Activated naive CD8-positive, alpha-beta T cell (primary cell): ENCODE measurements around the gene S1PR4.
A peak's percentile ranks its signal among the peaks of the same experiment; 100 is the strongest.

Experiments used
- H3K27ac Mint-ChIP-seq: one replicate; pipeline ENCODE4 v1.8.0; 2021; ENCODE audit warnings: mixed read lengths
- H3K27me3 Mint-ChIP-seq: one replicate; pipeline ENCODE4 v1.8.0; 2021; ENCODE audit warnings: mixed read lengths
- H3K36me3 Mint-ChIP-seq: one replicate; pipeline ENCODE4 v1.8.0; 2021; ENCODE audit warnings: mixed read lengths
- H3K4me1 Mint-ChIP-seq: one replicate; pipeline ENCODE4 v1.8.0; 2021; ENCODE audit warnings: low read depth, mixed read lengths
- H3K4me3 Mint-ChIP-seq: one replicate; pipeline ENCODE4 v1.8.0; 2021; ENCODE audit warnings: mild to moderate bottlenecking, mixed read lengths
- H3K9me3 Mint-ChIP-seq: one replicate; pipeline ENCODE4 v1.8.0; 2021; ENCODE audit warnings: low read depth, mixed read lengths

S1PR4 gene

DNA sequence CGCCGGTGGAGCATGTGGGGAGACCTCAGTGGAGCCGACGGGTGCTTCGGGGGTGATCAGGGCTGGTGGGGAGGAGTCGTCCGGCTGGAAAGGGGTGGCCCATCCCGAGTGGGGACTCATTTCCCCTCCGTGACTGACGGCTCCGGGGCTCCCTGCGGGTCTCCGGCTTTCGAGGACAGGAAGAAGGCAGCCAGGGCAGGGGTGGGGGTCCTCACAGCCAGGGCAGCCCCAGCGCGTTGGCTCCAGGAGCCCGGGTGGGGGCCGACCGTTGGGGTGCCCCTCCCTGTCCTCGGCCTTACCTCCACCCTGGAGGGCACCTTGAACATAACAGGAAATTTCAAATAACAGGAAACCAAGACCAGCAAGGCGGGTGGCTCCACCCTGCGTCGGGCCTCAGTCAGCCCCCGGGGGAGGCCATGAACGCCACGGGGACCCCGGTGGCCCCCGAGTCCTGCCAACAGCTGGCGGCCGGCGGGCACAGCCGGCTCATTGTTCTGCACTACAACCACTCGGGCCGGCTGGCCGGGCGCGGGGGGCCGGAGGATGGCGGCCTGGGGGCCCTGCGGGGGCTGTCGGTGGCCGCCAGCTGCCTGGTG, at the start of gene S1PR4:
S1PR4 (plus strand) TSS at position 393 of the 596 bp plus-strand sequence; CDS start at position 417, 24 bp downstream.
- peak within 1 kb of the TSS; percentile 94 for H3K27ac Mint-ChIP-seq
- H3K4me1 Mint-ChIP-seq: peaks cover 33% of the 10 kb centered on the region
- H3K27me3 Mint-ChIP-seq: no peaks in the 10 kb centered on the region
- no peaks in the 10 kb centered on the region for H3K36me3 Mint-ChIP-seq
- H3K9me3 Mint-ChIP-seq: no peaks in the 10 kb centered on the region
- H3K4me3 Mint-ChIP-seq: peak within 1 kb of the TSS; percentile 97

DNA sequence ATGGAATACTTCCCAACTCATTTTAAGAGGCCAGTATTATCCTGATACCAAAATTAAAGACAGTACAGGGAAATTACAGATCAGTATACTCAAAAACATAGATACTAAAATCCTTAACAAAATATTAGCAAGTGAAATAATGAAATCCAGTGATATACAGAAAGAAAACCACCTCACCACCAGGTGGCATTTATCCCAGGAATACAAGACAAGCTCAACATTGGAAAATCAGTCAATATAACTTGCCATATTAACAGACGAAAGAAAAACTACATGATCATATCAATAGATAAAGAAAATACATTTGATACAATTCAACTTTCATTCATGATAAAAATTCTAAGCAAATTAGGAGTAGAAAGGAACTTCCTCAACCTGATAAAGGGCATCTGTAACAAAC, 49.5 kb upstream of the S1PR4 start:
- H3K4me1 Mint-ChIP-seq: peaks cover 17% of the 10 kb centered on the region
- no peaks in the 10 kb centered on the region for H3K27me3 Mint-ChIP-seq
- no peaks in the 10 kb centered on the region for H3K36me3 Mint-ChIP-seq
- H3K4me3 Mint-ChIP-seq: no peak overlapping the region
- no peaks in the 10 kb centered on the region for H3K9me3 Mint-ChIP-seq
- no peak overlapping the region for H3K27ac Mint-ChIP-seq

GRCh38 chr19:3131168-3131567, 47.4 kb upstream of the S1PR4 start:
- H3K27me3 Mint-ChIP-seq: peaks cover 2% of the 10 kb centered on the region
- H3K4me3 Mint-ChIP-seq: no peak overlapping the region
- peaks cover 19% of the 10 kb centered on the region for H3K4me1 Mint-ChIP-seq
- no peaks in the 10 kb centered on the region for H3K36me3 Mint-ChIP-seq
- no peak overlapping the region for H3K27ac Mint-ChIP-seq
- no peaks in the 10 kb centered on the region for H3K9me3 Mint-ChIP-seq

GRCh38 chr19:3132971-3133792, 45.4 kb upstream of the S1PR4 start:
- H3K4me1 Mint-ChIP-seq: peaks cover 23% of the 10 kb centered on the region
- H3K4me3 Mint-ChIP-seq: peak overlapping the region; percentile 32
- H3K27ac Mint-ChIP-seq: no peak overlapping the region
- H3K36me3 Mint-ChIP-seq: no peaks in the 10 kb centered on the region
- H3K9me3 Mint-ChIP-seq: no peaks in the 10 kb centered on the region
- peaks cover 6% of the 10 kb centered on the region for H3K27me3 Mint-ChIP-seq

GRCh38 chr19:3133793-3134116, 44.8 kb upstream of the S1PR4 start:
- H3K4me1 Mint-ChIP-seq: peaks cover 23% of the 10 kb centered on the region

GRCh38 chr19:3135961-3136683, 42.4 kb upstream of the S1PR4 start, which contains the start of gene GNA15:
TSS of gene GNA15 (plus strand) at chr19:3136033. CDS start at chr19:3136451, 418 bp downstream.
- peak within 1 kb of the TSS; percentile 42 for H3K4me3 Mint-ChIP-seq
- peaks cover 5% of the 10 kb centered on the region for H3K36me3 Mint-ChIP-seq
- no peak within 1 kb of the TSS for H3K27ac Mint-ChIP-seq
- H3K27me3 Mint-ChIP-seq: peaks cover 6% of the 10 kb centered on the region
- no peaks in the 10 kb centered on the region for H3K9me3 Mint-ChIP-seq
- H3K4me1 Mint-ChIP-seq: peaks cover 24% of the 10 kb centered on the region

More at GRCh38 chr19:3133793-3134116, 44.8 kb upstream of the S1PR4 start:
- Mint-ChIP-seq H3K4me3 (peak overlapping the region; percentile 32), H3K27me3 (peaks cover 6% of the 10 kb centered on the region), H3K9me3 (no peaks in the 10 kb centered on the region), H3K27ac (no peak overlapping the region), H3K36me3 (no peaks in the 10 kb centered on the region)

- Mint-ChIP-seq H3K27ac (no peak overlapping the region), H3K4me3 (peak overlapping the region; percentile 42), H3K36me3 (peaks cover 5% of the 10 kb centered on the region), H3K4me1 (peaks cover 24% of the 10 kb centered on the region), H3K9me3 (no peaks in the 10 kb centered on the region), H3K27me3 (peaks cover 6% of the 10 kb centered on the region)
Measured at GRCh38 chr19:3136684-3137055, 41.9 kb upstream of the S1PR4 start.

GRCh38 chr19:3137119-3137518, 41.5 kb upstream of the S1PR4 start:
- H3K4me1 Mint-ChIP-seq: peaks cover 25% of the 10 kb centered on the region
- H3K36me3 Mint-ChIP-seq: peaks cover 5% of the 10 kb centered on the region
- H3K4me3 Mint-ChIP-seq: peak overlapping the region; percentile 42
- peaks cover 6% of the 10 kb centered on the region for H3K27me3 Mint-ChIP-seq
- no peak overlapping the region for H3K27ac Mint-ChIP-seq
- no peaks in the 10 kb centered on the region for H3K9me3 Mint-ChIP-seq

DNA sequence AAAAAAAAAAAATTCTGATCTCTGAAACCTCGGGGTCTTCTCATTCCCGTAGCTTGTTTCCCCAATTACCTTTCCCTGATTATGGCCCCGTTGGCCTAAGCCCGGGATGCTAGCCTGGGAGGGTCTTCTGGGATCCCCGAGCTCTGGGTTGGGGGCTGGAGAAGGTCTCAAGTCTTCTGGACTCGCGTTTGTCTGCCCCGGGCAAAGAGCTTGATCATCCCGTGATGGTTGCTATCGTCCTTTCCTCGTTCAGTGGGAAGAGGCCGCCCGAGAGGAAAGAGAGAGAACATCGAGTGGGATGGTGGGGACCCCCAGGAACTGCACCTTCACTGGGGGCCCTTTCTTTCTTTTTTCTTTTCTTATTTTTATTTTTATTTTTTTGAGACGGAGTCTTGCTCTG, 40.3 kb upstream of the S1PR4 start:
- Mint-ChIP-seq H3K4me1 (peaks cover 25% of the 10 kb centered on the region), H3K27me3 (peaks cover 6% of the 10 kb centered on the region), H3K27ac (no peak overlapping the region), H3K36me3 (peaks cover 5% of the 10 kb centered on the region), H3K9me3 (no peaks in the 10 kb centered on the region), H3K4me3 (no peak overlapping the region)

GRCh38 chr19:3140667-3141038, 37.9 kb upstream of the S1PR4 start:
- peaks cover 16% of the 10 kb centered on the region for H3K4me1 Mint-ChIP-seq

DNA sequence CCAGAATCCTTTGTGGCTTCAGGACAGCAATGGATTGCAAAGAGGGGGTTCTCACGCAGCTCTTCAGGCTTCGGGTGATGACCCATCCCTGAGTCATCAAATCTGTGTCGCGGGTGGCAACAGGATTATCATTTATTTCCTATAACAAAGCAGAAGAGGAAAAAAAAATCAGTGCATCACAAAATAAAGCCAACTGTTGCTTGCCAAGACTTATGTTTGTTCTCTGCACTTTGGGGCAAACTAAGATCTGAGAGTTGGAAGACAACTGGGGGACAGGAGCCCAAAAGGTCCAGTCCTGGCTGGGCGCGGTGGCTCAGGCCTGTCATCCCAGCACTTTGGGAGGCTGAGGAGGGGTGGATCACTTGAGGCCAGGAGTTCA, 36.3 kb upstream of the S1PR4 start:
- H3K27me3 Mint-ChIP-seq: no peaks in the 10 kb centered on the region
- H3K9me3 Mint-ChIP-seq: no peaks in the 10 kb centered on the region
- peaks cover 5% of the 10 kb centered on the region for H3K36me3 Mint-ChIP-seq
- H3K4me3 Mint-ChIP-seq: no peak overlapping the region
- no peak overlapping the region for H3K27ac Mint-ChIP-seq
- H3K4me1 Mint-ChIP-seq: peaks cover 14% of the 10 kb centered on the region

More at GRCh38 chr19:3140667-3141038, 37.9 kb upstream of the S1PR4 start:
- H3K27me3 Mint-ChIP-seq: peaks cover 4% of the 10 kb centered on the region
- H3K36me3 Mint-ChIP-seq: peaks cover 5% of the 10 kb centered on the region
- H3K4me3 Mint-ChIP-seq: no peak overlapping the region
- H3K9me3 Mint-ChIP-seq: no peaks in the 10 kb centered on the region
- peak overlapping the region; percentile 22 for H3K27ac Mint-ChIP-seq

GRCh38 chr19:3142781-3143337, 35.7 kb upstream of the S1PR4 start:
- no peaks in the 10 kb centered on the region for H3K27me3 Mint-ChIP-seq
- H3K36me3 Mint-ChIP-seq: peaks cover 5% of the 10 kb centered on the region
- H3K4me3 Mint-ChIP-seq: no peak overlapping the region
- peaks cover 14% of the 10 kb centered on the region for H3K4me1 Mint-ChIP-seq
- H3K9me3 Mint-ChIP-seq: no peaks in the 10 kb centered on the region
- no peak overlapping the region for H3K27ac Mint-ChIP-seq

GRCh38 chr19:3145909-3146676, 32.5 kb upstream of the S1PR4 start:
- Mint-ChIP-seq H3K9me3 (no peaks in the 10 kb centered on the region), H3K27ac (no peak overlapping the region), H3K27me3 (no peaks in the 10 kb centered on the region), H3K4me1 (peaks cover 10% of the 10 kb centered on the region), H3K4me3 (no peak overlapping the region), H3K36me3 (no peaks in the 10 kb centered on the region)

GRCh38 chr19:3146677-3147100, 31.9 kb upstream of the S1PR4 start:
- Mint-ChIP-seq H3K4me1 (peaks cover 10% of the 10 kb centered on the region), H3K4me3 (no peak overlapping the region), H3K27ac (no peak overlapping the region), H3K36me3 (no peaks in the 10 kb centered on the region), H3K27me3 (no peaks in the 10 kb centered on the region), H3K9me3 (no peaks in the 10 kb centered on the region)
